Astrocyte of the hippocampus (primary cell): ENCODE measurements around the gene ADAMTS18.

ENCODE experiments used
- DNase-seq: peaks from one replicate; pipeline ENCODE4 v3.0.0; 2011; ENCODE audit warnings: low read depth, low spot score

Gene ADAMTS18

GRCh38 chr16:77327717-77328116 lies 107.1 kb downstream of the ADAMTS18 start:
- DNase-seq: no peak

- DNase-seq: no peak
Observed at GRCh38 chr16:77324729-77325128, 110.1 kb downstream of the ADAMTS18 start.

DNA sequence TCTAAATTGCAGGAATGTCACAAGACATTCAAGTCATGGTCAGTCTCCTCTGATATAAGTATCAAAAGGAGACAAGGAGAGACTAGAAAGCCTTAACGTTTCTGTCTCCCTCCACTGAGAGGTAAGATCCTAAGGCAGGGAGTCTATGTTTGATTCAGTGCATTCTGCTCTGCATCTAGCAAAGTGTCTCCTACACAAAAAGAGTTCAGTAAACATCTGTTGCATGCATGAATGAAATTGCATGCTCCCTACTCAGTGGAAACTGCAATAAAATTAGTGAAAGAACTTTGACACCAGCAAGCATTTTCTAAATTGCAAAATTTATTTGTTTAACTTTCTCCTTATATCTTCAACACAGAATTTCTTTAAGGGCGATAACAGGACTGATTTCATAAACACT lies 111.1 kb downstream of the ADAMTS18 start:
- DNase-seq: no peak

DNA sequence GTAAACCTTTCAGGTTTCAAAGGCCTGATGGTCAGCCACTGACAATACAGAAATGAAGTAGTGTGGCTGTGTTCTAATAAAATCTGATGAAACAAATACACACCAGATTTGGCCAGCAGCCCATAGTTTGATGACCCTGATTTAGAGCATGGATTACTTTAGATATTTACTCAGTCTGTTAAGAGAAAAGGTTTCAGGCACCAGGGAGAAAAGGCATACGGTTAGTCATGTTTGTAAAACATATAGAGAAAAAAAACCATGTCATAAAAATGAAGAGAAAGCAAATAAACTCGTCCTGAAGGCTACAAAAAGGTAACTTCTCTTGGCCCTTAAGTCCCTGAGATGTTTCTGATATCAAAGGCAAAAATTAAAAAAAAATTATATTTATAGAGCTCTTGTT lies 112.1 kb downstream of the ADAMTS18 start:
- no peak for DNase-seq

- DNase-seq: no peak
Observed at GRCh38 chr16:77317059-77317458, 117.8 kb downstream of the ADAMTS18 start.

- no peak for DNase-seq
Observed at GRCh38 chr16:77310877-77311276, 124.0 kb downstream of the ADAMTS18 start.

- DNase-seq: peak; percentile 50
Observed at GRCh38 chr16:77308163-77308561, 126.7 kb downstream of the ADAMTS18 start.

- no peak for DNase-seq
Observed at GRCh38 chr16:77307426-77308162, 127.2 kb downstream of the ADAMTS18 start.

DNA sequence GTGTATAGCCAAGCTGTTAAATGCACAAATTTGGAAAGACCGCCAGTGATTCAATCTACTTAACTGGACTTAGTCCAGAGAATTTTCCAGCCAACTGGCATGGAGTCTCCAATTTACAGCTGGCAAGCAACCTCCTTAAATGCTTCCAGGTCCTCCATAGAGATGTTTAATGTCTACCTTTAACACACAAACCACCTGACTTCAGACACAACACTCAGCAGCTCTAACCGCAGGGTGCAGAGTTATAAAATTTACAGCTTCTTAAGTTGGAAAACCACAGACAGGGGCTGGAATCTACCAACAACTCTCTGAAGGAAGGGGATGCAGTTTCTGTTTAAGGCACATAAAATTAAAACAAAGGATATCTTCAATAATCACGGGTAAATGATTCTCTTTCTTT lies 128.8 kb downstream of the ADAMTS18 start:
- peak; percentile 8 for DNase-seq

GRCh38 chr16:77304877-77305276 lies 130.0 kb downstream of the ADAMTS18 start:
- DNase-seq: no peak

DNA sequence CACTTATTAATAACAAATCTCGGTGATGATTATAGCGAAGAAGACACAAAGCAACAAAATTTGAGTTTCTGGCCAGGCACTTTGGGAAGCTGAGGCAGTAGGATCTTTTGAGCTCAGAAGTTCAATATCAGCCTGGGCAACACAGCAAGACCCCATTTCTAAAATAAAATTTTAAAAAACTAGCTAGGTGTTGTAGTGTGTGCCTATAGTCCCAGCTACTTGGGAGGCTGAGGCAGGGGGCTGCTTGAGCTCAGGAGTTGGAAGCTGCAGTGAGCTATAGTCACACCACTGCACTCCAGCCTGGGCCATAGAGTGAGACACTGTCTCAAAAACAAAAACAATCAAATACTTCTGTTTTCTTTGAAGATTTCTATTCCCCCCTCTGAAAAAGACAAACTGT lies 130.7 kb downstream of the ADAMTS18 start:
- no peak for DNase-seq

- no peak for DNase-seq
Observed at GRCh38 chr16:77302674-77303073, 132.2 kb downstream of the ADAMTS18 start.

DNA sequence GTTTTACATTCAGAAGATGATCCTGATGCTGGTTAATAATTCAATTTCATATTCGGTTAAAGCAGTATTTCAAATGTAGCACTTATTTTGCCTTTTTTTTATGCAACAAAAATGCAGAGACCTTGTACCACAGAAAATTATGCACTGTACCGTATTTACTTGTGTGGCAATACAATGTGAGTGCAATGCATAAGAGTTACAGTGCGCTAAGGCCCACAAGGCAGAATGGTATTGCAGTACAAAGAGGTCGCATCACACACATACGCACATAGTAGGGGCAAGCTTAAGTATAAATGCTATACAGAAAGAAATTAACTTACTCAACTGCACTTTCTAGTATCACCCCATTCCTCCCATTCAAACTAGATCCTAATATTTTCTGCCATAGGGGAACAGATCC lies 132.6 kb downstream of the ADAMTS18 start:
- DNase-seq: no peak

- DNase-seq: no peak
Observed at GRCh38 chr16:77300256-77300655, 134.6 kb downstream of the ADAMTS18 start.

GRCh38 chr16:77299395-77299794 lies 135.4 kb downstream of the ADAMTS18 start:
- DNase-seq: no peak

GRCh38 chr16:77298418-77299360 lies 136.1 kb downstream of the ADAMTS18 start:
- DNase-seq: peak; percentile 95

DNA sequence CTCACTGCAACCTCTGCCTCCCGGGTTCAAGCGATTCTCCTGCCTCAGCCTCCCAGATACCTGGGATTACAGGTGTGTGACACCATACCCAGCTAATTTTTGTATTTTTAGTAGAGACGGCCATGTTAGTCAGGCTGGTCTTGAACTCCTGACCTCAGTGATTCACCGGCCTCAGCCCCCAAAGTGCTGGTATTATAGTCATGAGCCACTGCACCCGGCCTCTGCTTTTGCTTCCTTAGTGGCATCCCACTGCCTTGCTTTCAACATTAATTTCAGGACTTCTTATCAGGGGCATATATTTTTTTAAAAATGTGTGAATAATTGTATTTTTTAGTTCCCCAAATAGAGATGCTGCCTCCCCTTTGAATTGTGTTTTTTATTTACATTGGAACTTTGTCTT lies 136.8 kb downstream of the ADAMTS18 start:
- DNase-seq: peak; percentile 63

DNA sequence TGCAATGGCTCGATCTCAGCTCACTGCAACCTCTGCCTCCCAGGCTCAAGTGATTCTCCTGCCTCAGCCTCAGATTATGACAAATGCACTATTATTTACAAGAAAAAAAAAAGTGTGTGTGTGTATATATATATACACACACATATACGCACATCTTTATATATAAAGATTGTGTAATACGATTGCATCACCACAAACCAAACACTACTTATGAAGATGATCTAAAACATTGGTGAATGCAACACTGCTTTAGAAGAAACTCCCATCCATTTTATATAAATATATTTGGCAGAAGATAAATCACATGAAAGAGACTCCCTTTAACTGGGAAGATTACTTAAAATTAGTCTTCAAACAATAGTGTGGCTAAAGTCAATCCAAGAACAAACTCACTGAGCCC lies 138.9 kb downstream of the ADAMTS18 start:
- DNase-seq: no peak

DNA sequence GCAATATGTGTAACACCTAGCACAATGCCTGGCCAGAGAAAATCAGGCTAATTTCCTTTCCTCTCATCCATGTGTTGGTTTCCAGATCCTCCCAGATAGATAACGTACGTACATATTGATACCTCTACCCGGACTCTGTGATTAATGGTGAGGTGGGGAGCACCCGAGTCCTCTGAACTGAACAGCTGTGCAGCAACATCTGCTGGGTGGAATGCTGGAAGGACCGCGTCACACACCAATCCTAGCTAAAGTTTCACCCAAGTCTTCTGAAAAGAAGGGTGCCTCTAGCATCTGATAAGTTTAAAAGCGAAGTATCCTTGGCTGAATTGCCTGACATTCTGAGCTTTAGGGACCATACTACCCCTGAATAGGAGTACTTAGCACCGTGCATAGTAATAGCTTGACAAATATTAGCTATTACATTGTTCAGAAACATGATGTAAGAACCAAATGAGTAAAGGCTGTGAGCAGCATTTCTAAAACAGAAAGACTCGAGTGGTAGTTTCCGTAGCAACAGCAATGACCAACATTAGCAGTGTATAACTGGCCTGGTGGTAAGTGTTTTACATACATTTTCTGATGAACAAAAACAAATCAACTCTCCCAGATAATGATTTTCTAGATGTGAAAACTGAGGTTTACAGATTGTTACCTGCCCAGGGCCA lies 144.3 kb downstream of the ADAMTS18 start:
- DNase-seq: peak; percentile 42

GRCh38 chr16:77289331-77289809 lies 145.5 kb downstream of the ADAMTS18 start:
- DNase-seq: peak; percentile 75

GRCh38 chr16:77288222-77288621 lies 146.6 kb downstream of the ADAMTS18 start:
- DNase-seq: peak; percentile 39

DNA sequence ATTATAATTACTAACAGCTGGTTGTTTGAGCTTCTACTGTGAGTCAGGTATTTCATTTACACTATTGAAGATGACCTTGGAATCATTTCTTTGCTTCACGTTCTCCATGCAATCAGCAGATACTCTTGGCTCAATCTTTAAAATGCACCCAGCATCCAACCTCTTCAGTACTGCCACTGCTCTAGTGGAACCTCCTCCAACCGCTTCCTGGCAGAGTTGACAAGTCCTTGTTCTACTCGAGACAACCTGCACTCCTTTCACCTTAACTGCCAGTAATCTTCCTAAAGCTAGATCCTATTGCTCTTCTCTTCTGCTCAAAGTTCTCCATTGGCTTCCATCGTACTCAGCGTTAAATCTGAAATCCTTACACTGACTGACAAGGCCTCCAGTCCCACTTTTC lies 149.2 kb downstream of the ADAMTS18 start:
- DNase-seq: no peak
